HG02885 (cell line): ENCODE results near the gene FIBP.
"Not testable (repeated sequence)": the region's sequence is repeated elsewhere in the genome, so short reads cannot be mapped to it uniquely, and the experiment has no call there.

Source experiments
- ATAC-seq: cut with Tn5 transposase; IDR thresholded peaks from one replicate; pipeline ENCODE4 v1.9.1; 2021; ENCODE audit warnings: mild to moderate bottlenecking; ENCODE audit not compliant: unreplicated experiment, poor library complexity

The FIBP gene

GRCh38 chr11:65915101-65915820 is 27.0 kb upstream of the FIBP start:
- no peak for ATAC-seq

GRCh38 chr11:65912845-65913244 is 24.6 kb upstream of the FIBP start:
- no peak for ATAC-seq

GRCh38 chr11:65911682-65912568 is 23.7 kb upstream of the FIBP start:
- no peak for ATAC-seq

GRCh38 chr11:65907878-65908277 is 19.6 kb upstream of the FIBP start:
- no peak for ATAC-seq

GRCh38 chr11:65906602-65907001 is 18.3 kb upstream of the FIBP start:
- no peak for ATAC-seq

GRCh38 chr11:65903715-65904114 is 15.4 kb upstream of the FIBP start:
- no peak for ATAC-seq

- ATAC-seq: no peak
Observed at GRCh38 chr11:65903068-65903481, 14.8 kb upstream of the FIBP start.

- ATAC-seq: no peak
Observed at GRCh38 chr11:65900899-65901180, 12.6 kb upstream of the FIBP start.

- peak; percentile 77 for ATAC-seq
Observed at GRCh38 chr11:65900125-65900898, 12.0 kb upstream of the FIBP start, which contains the start of gene FOSL1. Gene FOSL1, minus strand, starts transcription at chr11:65900388. Its CDS starts 49 bp downstream, at chr11:65900339.

GRCh38 chr11:65899356-65900124 is 11.3 kb upstream of the FIBP start:
- ATAC-seq: no peak

- no peak for ATAC-seq
Observed at GRCh38 chr11:65898656-65899355, 10.5 kb upstream of the FIBP start.

- no peak for ATAC-seq
Observed at GRCh38 chr11:65897020-65897471, 8.8 kb upstream of the FIBP start.

- no peak for ATAC-seq
Observed at GRCh38 chr11:65896034-65896999, 8.0 kb upstream of the FIBP start.

GRCh38 chr11:65895482-65895981 is 7.3 kb upstream of the FIBP start:
- no peak for ATAC-seq

GRCh38 chr11:65894034-65894591 is 5.8 kb upstream of the FIBP start:
- ATAC-seq: no peak

GRCh38 chr11:65892661-65893317 is 4.5 kb upstream of the FIBP start:
- ATAC-seq: no peak

GRCh38 chr11:65892137-65892540 is 3.9 kb upstream of the FIBP start:
- not testable (repeated sequence) for ATAC-seq
